HUDEP-2 (cell line): ENCODE results near the gene JARID2.
A peak's percentile ranks its signal among the peaks of the same experiment; 100 is the strongest.

ENCODE experiments used
- DNase-seq, 76 experiments: peaks; one replicate each; lab custom pipeline; 2025; ENCODE audit not compliant: unreplicated experiment in 76 of 76; lab: John Stamatoyannopoulos, UW

The JARID2 gene

GRCh38 chr6:15350386-15351083 lies 104.7 kb downstream of the JARID2 start:
- DNase-seq = no peak

GRCh38 chr6:15351631-15352030 lies 105.8 kb downstream of the JARID2 start:
- DNase-seq = no peak

- no peak for DNase-seq
Measured at GRCh38 chr6:15352220-15352619, 106.4 kb downstream of the JARID2 start.

DNA sequence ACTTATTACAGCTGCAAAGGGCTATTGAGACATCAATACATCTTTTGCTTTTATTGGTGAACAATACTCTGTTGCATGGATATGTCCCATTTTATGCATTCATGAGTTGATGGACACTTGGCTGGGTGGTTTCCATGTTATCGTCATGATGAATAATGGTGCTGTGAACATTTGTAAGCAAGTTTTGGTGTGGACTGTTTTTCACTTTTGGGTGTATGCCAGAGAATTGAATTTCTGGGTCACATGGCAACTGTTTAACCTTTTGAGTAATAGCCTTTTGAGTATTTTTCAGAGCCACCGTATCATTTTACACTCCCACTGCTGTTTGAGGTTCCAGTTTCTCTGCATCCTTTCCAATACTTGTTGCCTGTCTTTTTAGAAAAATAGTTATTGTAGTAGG lies 107.0 kb downstream of the JARID2 start:
- DNase-seq = peak in 1 of 76 experiments; percentile 16

DNA sequence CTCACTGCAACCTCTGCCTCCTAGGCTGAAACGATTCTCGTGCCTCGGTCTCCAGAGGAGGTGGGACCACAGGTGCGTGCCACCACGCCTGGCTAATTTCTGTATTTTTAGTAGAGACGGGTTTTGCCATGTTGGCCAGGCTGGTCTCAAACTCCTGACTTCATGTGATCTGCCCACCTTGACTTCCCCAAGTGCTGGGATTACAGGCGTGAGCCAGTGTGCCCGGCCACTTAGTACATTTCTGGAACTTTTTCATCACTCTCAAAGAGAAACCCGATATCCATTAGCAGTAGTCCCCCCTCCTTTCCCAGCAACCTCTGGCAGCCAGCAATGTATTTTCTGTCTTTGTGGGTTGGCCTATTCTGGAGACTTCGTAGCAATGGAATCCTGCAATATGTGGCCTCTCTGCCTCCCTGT lies 109.8 kb downstream of the JARID2 start:
- DNase-seq = no peak

DNA sequence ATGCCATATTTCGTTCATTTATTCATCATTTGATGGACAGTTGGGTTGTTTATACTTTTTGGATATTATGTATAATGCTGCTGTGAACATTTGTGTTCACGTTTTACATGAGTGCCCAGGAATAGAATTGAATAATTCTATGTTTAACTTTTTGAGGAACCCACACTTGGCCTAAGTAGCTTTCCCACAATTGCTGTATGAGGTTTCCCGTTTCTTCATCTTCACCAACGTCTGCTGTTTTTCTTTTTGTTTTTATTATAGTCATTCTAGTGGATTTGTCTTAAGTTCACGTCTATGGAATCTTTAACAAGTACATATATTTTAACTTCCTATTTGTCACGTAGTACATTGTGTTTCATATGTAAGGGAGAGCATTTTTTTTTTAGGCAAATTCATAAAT lies 110.3 kb downstream of the JARID2 start:
- DNase-seq = no peak

- DNase-seq = no peak
Measured at GRCh38 chr6:15356937-15357336, 111.1 kb downstream of the JARID2 start.

DNA sequence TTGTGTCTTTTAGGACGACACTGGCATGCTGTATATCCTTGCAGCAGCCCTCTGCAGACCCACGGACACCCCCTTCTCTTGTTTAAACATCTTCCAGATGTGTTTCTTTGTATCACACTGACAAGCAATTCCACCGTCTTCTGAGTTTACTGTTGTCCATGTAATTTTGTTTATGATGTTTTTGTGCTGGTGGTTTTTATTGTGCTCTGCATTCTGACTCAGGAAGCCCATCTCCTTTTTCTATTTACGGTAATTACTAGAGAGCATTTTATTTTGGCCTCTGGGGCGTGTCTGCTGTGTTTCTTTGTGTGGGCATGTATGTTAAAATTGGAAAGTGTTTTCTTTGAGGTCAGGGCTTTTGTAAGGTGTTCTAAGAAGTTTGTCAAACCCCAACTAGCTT lies 111.9 kb downstream of the JARID2 start:
- DNase-seq = no peak

DNA sequence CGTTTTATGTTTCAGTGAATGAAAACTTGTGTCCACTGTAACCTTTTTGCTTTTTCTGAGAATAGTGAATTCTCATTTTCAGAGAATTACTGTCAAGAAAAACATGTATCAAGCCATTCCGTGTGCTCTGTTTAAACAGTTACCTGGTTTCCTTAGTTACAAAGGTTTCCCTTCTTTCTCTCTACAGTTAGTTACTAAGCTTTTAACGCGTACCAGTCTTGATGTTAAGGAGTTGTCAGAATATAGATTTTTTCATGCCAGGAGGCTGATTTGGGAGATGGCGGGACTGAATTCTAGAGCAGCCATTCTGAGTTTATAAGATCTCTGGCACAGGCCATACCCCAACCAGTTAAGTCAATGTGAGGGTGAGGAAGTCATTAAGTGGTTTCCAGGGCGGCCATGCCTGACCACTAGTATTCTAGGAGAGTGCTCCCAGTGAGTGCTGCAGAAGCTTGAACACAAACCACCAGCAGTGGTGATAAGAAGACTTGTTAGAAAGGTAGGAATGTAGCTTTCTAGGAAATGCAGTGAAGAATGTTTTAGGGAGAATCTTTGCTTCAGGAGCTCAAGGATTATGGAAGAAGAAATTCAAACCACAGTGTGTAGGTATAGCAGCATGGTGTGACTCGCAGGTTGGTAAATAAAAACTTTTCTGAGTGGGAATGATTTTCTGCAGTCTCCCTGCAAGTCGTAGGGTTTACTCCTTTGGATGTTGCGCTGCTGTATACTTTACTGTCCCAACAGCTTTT lies 112.9 kb downstream of the JARID2 start:
- DNase-seq = no peak

DNA sequence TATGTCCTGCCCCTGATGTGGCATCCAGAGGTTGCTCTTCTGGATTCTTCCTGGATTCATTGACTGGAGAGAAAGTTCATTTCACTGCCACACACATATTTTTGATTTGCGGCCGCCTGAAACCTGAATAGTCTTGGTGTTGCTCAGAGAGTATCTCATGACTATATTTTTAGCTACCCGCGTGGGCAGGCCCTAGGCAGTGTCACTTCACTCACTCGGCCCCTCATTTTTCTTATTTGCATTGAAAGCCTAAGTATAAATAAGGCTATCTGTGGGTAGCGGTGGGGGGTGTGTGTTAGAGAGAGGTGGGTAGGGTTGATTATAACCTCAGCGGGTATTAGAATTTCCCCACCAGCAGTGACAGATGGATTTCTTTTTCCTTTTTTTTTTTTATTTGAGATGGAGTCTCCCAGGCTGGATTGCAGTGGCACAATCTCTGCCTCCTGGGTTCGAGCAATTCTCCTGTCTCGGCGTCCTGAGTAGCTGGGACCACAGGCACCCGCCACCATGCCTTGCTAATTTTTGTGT lies 113.5 kb downstream of the JARID2 start:
- no peak for DNase-seq

GRCh38 chr6:15360300-15360699 lies 114.4 kb downstream of the JARID2 start:
- no peak for DNase-seq

DNA sequence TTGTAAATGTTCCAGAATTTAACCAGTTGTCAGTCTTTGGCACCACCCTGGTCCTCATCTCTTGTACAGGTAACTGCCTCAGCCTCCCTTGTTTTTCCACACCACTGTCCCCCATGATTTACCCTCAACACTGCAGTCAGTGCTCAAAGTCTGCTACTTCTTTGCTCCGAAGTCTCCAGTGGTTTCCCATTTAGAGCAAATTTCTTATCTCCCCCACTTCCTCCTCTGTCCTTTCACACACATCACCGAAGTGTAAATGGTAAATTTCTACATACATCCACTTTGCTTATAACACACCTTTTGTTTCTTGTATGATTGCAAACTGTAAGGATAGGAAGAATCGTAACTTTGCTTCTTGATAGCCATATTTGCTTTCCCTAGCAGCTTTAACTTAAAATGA lies 115.3 kb downstream of the JARID2 start:
- no peak for DNase-seq

GRCh38 chr6:15362274-15363160 lies 116.6 kb downstream of the JARID2 start:
- no peak for DNase-seq

DNA sequence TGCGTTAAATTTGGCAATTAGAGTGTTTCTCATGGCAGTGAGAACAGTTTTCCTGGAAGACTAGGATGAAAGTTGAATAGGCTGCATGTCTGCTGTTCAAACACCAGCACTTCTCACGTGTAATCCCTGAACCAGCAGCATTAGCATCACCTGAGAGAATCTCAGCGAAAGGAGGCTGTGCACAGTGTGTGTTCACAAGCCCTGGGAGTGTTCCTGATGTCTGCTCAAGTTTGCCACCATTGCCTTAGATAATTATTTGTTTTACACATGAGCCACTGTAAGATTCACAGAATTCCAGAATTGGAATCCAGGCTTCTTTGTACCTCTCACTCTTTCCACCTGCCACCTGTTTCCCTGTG lies 117.3 kb downstream of the JARID2 start:
- DNase-seq = no peak

GRCh38 chr6:15363523-15364400 lies 117.9 kb downstream of the JARID2 start:
- DNase-seq = peak in 1 of 76 experiments; percentile 41

DNA sequence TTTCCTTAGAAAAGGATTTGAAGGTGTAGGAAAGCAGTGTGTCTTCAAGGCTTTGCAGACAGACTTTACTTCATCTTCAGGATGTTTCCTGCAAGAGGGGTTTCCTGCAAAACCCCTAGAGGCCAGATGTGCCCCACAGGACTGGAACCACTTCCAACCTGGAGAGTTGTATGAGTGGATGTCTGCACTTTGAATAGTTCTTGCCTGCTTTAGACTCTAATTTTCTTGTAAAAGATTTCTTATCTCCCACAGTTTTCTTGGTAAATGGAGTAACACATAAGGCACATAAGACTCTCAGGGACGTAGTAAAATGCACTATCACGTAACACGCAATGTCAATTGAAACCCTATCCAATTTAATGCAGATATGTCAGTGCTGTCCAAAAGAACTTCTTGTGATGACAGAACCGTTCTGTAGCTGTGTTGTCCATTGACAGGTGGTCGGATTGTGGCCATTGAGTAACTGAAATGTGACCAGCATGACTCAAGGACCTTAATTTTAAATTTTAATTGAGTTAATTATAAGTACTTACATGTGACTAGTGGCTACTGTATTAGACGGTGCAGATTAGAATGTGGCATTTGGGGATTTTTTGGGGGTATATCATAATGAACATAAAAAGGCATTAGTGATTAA lies 118.7 kb downstream of the JARID2 start:
- no peak for DNase-seq

DNA sequence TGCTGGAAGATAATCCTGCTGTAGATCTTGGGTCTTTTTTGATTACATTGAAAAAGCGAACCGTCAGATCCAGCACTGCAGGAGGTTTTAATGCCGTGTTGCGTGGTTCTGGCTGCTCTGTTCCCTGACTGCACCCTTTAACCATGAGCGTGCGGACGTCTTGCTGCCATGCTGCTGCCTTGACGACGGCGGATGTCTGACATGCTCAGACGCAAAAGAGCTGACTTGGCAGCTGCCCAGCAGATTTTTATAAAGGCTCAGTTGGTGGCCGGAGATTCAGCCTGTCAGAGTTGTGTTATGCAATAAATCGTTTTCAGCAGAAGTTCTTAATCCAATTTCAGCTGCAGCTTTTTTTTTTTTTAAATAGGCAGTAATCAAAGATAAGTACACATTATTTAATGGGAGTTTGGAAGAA lies 119.4 kb downstream of the JARID2 start:
- peak in 72 of 76 experiments; percentile 18 to 90 (median 73) for DNase-seq

DNA sequence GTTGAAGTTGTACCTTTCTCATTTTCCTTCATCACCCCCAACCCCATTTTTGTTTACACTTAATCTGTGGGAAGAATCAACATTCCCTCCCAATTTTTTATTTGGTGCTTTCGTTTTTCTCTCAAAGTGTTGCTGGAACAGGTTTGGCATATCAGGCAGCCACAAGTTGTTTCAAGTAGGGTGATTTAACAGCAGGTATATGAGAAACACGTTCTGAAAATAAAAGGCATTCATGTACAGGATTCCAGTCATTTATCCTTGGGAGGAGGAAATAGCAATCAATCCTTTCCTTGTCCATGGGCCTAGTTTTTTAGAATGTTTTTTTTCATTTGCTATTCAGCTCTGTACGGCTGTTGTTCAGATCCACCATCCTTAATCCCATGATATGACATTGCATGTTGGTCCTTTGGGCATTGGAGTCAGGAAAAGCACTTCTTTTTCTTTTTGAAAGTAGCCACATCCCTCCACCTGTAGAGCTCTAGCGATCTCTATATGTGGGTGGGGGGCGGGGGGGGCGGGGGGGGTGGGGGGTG lies 120.2 kb downstream of the JARID2 start:
- DNase-seq = no peak

- no peak for DNase-seq
Measured at GRCh38 chr6:15366879-15367278, 121.0 kb downstream of the JARID2 start.
